Astrocyte (in vitro differentiated cells and primary cell): ENCODE data around the gene SURF1. TPM values are rescaled to one million over a fixed set of nuclear protein-coding genes. Genes with fewer than 3 reads are reported as not detected.

Experiments
- DNase-seq: peaks from one replicate; pipeline ENCODE4 v3.0.0-alpha.2; 2010; ENCODE audit warnings: low read depth
- FAIRE-seq: peaks from 2 replicates; lab custom pipeline; 2011; peaks lifted over from hg19 to GRCh38; lab: Jason Lieb, UNC
- H2AFZ ChIP-seq: 2 replicates; pipeline ENCODE4 v1.6.0; 2012; ENCODE audit warnings: low read depth, low read length, inconsistent platforms
- H3K27ac ChIP-seq: 2 replicates; pipeline ENCODE4 v1.5.1; 2011; ENCODE audit warnings: low read depth, low read length, inconsistent platforms
- H3K27me3 ChIP-seq: 2 replicates; pipeline ENCODE4 v1.6.0; 2011; ENCODE audit warnings: low read length, inconsistent platforms; ENCODE audit not compliant: insufficient read depth
- H3K36me3 ChIP-seq: 2 replicates; pipeline ENCODE4 v1.5.1; 2011; ENCODE audit warnings: low read length, inconsistent platforms; ENCODE audit not compliant: insufficient read depth
- H3K4me1 ChIP-seq: 2 replicates; pipeline ENCODE4 v1.5.1; 2011; ENCODE audit warnings: low read length, inconsistent platforms; ENCODE audit not compliant: insufficient read depth
- H3K4me2 ChIP-seq: 2 replicates; pipeline ENCODE4 v1.6.0; 2012; ENCODE audit warnings: low read length, inconsistent platforms
- H3K4me3 ChIP-seq: 2 replicates; pipeline ENCODE4 v1.5.1; 2011; ENCODE audit warnings: low read depth, mild to moderate bottlenecking, low read length, inconsistent platforms; ENCODE audit not compliant: insufficient read depth
- H3K79me2 ChIP-seq: 2 replicates; pipeline ENCODE4 v1.6.0; 2012; ENCODE audit warnings: mild to moderate bottlenecking, low read length, inconsistent platforms; ENCODE audit not compliant: insufficient read depth
- H3K9ac ChIP-seq: 2 replicates; pipeline ENCODE4 v1.6.0; 2012; ENCODE audit warnings: mild to moderate bottlenecking, low read length, inconsistent platforms
- H3K9me3 ChIP-seq: 2 replicates; pipeline ENCODE4 v1.5.1; 2012; ENCODE audit warnings: low read depth, mild to moderate bottlenecking, low read length, inconsistent platforms; ENCODE audit not compliant: insufficient read depth
- H4K20me1 ChIP-seq: 2 replicates; pipeline ENCODE4 v1.6.0; 2012; ENCODE audit warnings: low read length, inconsistent platforms; ENCODE audit not compliant: insufficient read depth
- H3K27ac Mint-ChIP-seq: one replicate; pipeline ENCODE4 v1.8.0; 2021; ENCODE audit warnings: mild to moderate bottlenecking, mixed read lengths; ENCODE audit not compliant: unreplicated experiment
- H3K27me3 Mint-ChIP-seq: one replicate; pipeline ENCODE4 v1.8.0; 2021; ENCODE audit warnings: low read depth, mixed read lengths; ENCODE audit not compliant: unreplicated experiment
- H3K36me3 Mint-ChIP-seq: one replicate; pipeline ENCODE4 v1.8.0; 2021; ENCODE audit warnings: low read depth, mixed read lengths; ENCODE audit not compliant: unreplicated experiment
- H3K4me1 Mint-ChIP-seq: one replicate; pipeline ENCODE4 v1.8.0; 2021; ENCODE audit warnings: low read depth, mixed read lengths; ENCODE audit not compliant: unreplicated experiment
- H3K4me3 Mint-ChIP-seq: one replicate; pipeline ENCODE4 v1.8.0; 2021; ENCODE audit warnings: mild to moderate bottlenecking, moderate library complexity, mixed read lengths; ENCODE audit not compliant: unreplicated experiment
- H3K9me3 Mint-ChIP-seq: one replicate; pipeline ENCODE4 v1.8.0; 2021; ENCODE audit warnings: mild to moderate bottlenecking, mixed read lengths; ENCODE audit not compliant: unreplicated experiment
- CTCF ChIP-seq: IDR thresholded peaks from 2 replicates; pipeline ENCODE4 v1.5.1; 2011; ENCODE audit warnings: low read depth, mild to moderate bottlenecking, inconsistent platforms, low read length, moderate library complexity; ENCODE audit not compliant: insufficient read depth
- EZH2 ChIP-seq: IDR thresholded peaks from 2 replicates; pipeline ENCODE4 v1.6.1; 2012; ENCODE audit warnings: mild to moderate bottlenecking, low read length, inconsistent platforms; ENCODE audit not compliant: insufficient read depth
- total RNA-seq: library from RNA; stranded (reverse); gene quantifications from 2 replicates; pipeline ENCODE4 v1.2.1, GENCODE V29; 2021

Gene SURF1
- total RNA-seq, 1 donor from 2014 or later: 35.9 TPM

DNA sequence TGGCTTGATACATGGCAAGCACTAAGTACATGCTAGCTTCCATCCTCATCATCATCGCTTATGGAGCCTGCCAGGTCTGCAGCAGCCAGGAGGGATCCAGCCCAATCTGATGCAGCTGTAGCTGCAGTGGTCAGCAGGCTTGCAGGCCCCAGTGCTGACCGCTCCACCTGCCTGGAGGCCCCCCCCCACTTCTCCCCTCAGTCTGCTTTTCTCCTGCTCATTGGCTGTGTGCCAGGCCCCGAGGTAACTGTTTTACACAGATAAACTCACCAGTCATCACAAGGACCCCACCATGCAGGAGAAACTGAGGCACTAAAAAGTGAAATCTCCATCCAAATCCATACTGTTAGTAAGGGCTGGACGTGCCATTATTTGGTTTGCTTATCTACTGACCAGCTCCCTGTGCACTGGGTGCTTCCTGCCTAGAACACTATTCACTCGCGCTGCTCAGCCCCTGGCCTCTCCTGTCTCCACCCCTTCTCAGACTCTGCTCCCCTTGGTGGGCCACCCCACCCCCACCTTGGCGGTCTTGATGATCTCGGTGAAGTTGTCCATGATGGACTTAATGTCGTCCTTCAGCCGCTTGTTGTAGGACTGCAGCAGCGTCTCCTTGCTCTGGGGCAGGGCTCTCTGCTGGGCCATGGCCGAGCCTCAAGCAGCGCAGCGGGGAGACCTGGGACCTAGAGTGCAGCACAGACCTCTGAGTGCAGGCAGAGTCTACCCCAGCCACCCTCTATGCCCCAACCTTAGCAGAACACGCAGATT, 10.1 kb downstream of the SURF1 start:
- H3K4me3 ChIP-seq: peak overlapping the region; percentile 98
- H2AFZ ChIP-seq: no peak overlapping the region
- H3K27ac Mint-ChIP-seq: no peak overlapping the region

GRCh38 chr9:133345596-133345995, 10.7 kb downstream of the SURF1 start:
- DNase-seq (no peak), FAIRE-seq (no peak)
- Mint-ChIP-seq H3K4me3 (peak overlapping the region; percentile 91), H3K4me1 (peaks cover 20% of the 10 kb centered on the region), H3K27ac (no peak overlapping the region), H3K9me3 (no peaks in the 10 kb centered on the region), H3K36me3 (peaks cover 28% of the 10 kb centered on the region), H3K27me3 (no peaks in the 10 kb centered on the region)
- peaks cover 45% of the 10 kb centered on the region for H4K20me1 ChIP-seq
- peaks cover 53% of the 10 kb centered on the region for H3K79me2 ChIP-seq
- no peaks in the 10 kb centered on the region for H3K9me3 ChIP-seq
- H3K36me3 ChIP-seq: peaks cover 31% of the 10 kb centered on the region
- no peaks in the 10 kb centered on the region for H3K27me3 ChIP-seq
- H3K4me2 ChIP-seq: no peak overlapping the region
- no peak overlapping the region for H3K9ac ChIP-seq
- H3K4me1 ChIP-seq: peaks cover 23% of the 10 kb centered on the region
- TF ChIP-seq CTCF (no peak), EZH2 (no peak)
- H3K27ac ChIP-seq: no peak overlapping the region
- H3K4me3 ChIP-seq: no peak overlapping the region
- H2AFZ ChIP-seq: no peak overlapping the region

More for the DNA sequence above, 10.1 kb downstream of the SURF1 start:
- TF ChIP-seq CTCF: no peak
- no peak for TF ChIP-seq EZH2
- Histone ChIP-seq H3K36me3 (peaks cover 37% of the 10 kb centered on the region), H3K79me2 (peaks cover 59% of the 10 kb centered on the region), H3K4me2 (peak overlapping the region; percentile 90), H3K27ac (no peak overlapping the region), H3K9ac (peak overlapping the region; percentile 100), H3K9me3 (no peaks in the 10 kb centered on the region), H3K27me3 (no peaks in the 10 kb centered on the region), H4K20me1 (peaks cover 51% of the 10 kb centered on the region), H3K4me1 (peaks cover 23% of the 10 kb centered on the region)
- FAIRE-seq (no peak), DNase-seq (no peak)
- Mint-ChIP-seq H3K27me3 (no peaks in the 10 kb centered on the region), H3K4me1 (peaks cover 21% of the 10 kb centered on the region), H3K36me3 (peaks cover 25% of the 10 kb centered on the region), H3K9me3 (no peaks in the 10 kb centered on the region), H3K4me3 (peak overlapping the region; percentile 91)

- Mint-ChIP-seq H3K27ac (no peak overlapping the region), H3K4me1 (peaks cover 14% of the 10 kb centered on the region), H3K9me3 (no peaks in the 10 kb centered on the region), H3K27me3 (no peaks in the 10 kb centered on the region), H3K36me3 (peaks cover 25% of the 10 kb centered on the region), H3K4me3 (no peak overlapping the region)
- Histone ChIP-seq H3K9ac (no peak overlapping the region), H2AFZ (no peak overlapping the region), H3K79me2 (peaks cover 47% of the 10 kb centered on the region), H4K20me1 (peaks cover 39% of the 10 kb centered on the region), H3K27me3 (no peaks in the 10 kb centered on the region), H3K36me3 (peaks cover 31% of the 10 kb centered on the region), H3K4me3 (no peak overlapping the region), H3K4me1 (peaks cover 18% of the 10 kb centered on the region), H3K4me2 (no peak overlapping the region), H3K9me3 (no peaks in the 10 kb centered on the region), H3K27ac (no peak overlapping the region)
- DNase-seq: no peak
- no peak for FAIRE-seq
- TF ChIP-seq EZH2 (no peak), CTCF (no peak)
Measured at GRCh38 chr9:133344979-133345378, 11.3 kb downstream of the SURF1 start.
